Pancreas (tissue), 10 donors: ENCODE data around the gene EPHA8. TPM values are rescaled to one million over a fixed set of nuclear protein-coding genes. Genes with fewer than 3 reads are reported as not detected.

Experiments
- ATAC-seq, 4 donors: fragments of 200-7000 bp; cut with Tn5 transposase; one replicate each; pipeline versions ENCODE4 v1.8.0 to v1.9.1; 2020; ENCODE audit warnings: mild to moderate bottlenecking in 4 of 4, moderate library complexity in 4 of 4
- DNase-seq, 6 donors: peaks; one replicate each; pipeline ENCODE4 v3.0.0-alpha.2; 2020
- FAIRE-seq: peaks from 2 replicates; lab custom pipeline; 2012; peaks lifted over from hg19 to GRCh38; lab: Jason Lieb, UNC
- H3K27ac ChIP-seq, 4 donors: fragments of 200-600 bp; sonication (generic); 1 replicate in 3 of 4; 2 replicates in 1 of 4; pipeline versions ENCODE4 v1.5.0 to v1.8.0; 2020
- H3K27me3 ChIP-seq, 4 donors: fragments of 200-600 bp; one replicate each; pipeline ENCODE4 v1.8.0; 2021
- H3K36me3 ChIP-seq, 3 donors: fragments of 200-600 bp; sonication (generic) in 1 of 3; one replicate each; pipeline versions ENCODE4 v1.5.0 to v1.8.0; 2020 to 2021
- H3K4me1 ChIP-seq, 3 donors: fragments of 200-600 bp; one replicate each; pipeline ENCODE4 v1.8.0; 2021
- H3K4me3 ChIP-seq, 4 donors: fragments of 200-600 bp; sonication (generic) in 2 of 4; one replicate each; pipeline versions ENCODE4 v1.5.0 to v1.8.0; 2020 to 2021
- H3K9me3 ChIP-seq, 4 donors: fragments of 200-600 bp; one replicate each; pipeline ENCODE4 v1.8.0; 2021
- CTCF ChIP-seq, 4 donors: fragments of 200-600 bp; sonication (generic) in 3 of 4; IDR thresholded peaks; one replicate each; pipeline versions ENCODE4 v1.5.0 to v1.8.0; 2021; ENCODE audit warnings: antibody characterized with exemption in 4 of 4
- WGBS, 2 donors: extraction: QIAGEN DNeasy Blood & Tissue Kit; methylation state at CpG; one replicate each; pipeline ENCODE4 v1.1.7; 2013; 5-methylcytosine and 5-hydroxymethylcytosine counted together
- intact Hi-C, 3 donors: fragments of 100-400 bp; cut with DNase I; formaldehyde crosslinking; loops; one replicate each; pipeline versions ENCODE4 v1.11.1 to v1.14.2; 2022
- polyA plus RNA-seq, 2 donors: library from polyadenylated mRNA; stranded (reverse); fragments of 200-250 nt; gene quantifications; one replicate each; pipeline ENCODE4 v1.2.3, GENCODE V29; 2013
- total RNA-seq, 6 donors: library from RNA; stranded (reverse); fragmentation: NEBNext Ultra II Directional in 4 of 6; extraction: Animal tissue kit (Norgen Biotek cat#: 25700) in 4 of 6; gene quantifications; one replicate each; pipeline versions ENCODE4 v1.2.1 to v1.2.4, GENCODE V29; 2021 to 2023
- donor health status: healthy with polysubstance abuse.
- donor health status: DM: no; HTN: no; CAD: no; lungs with moderate emphysema.
- donor health status: DM: no; HTN: no; CAD: no.
- donor health status: control.
- donor health status: control.
- donor health status: Bipolar disorder and iron deficiency.
- donor health status: DM: yes; HTN: yes; CAD: no.
- donor health status: DM: no; HTN: no; CAD: no.
- donor health status: DM: no; HTN: no; CAD: no.
- donor health status: DM: yes; HTN: yes; CAD: no.

EPHA8 gene
- total and polyA plus RNA-seq, 8 donors = 0.57 to 8.1 (median 1.2) TPM

GRCh38 chr1:22629886-22630285, 66.6 kb downstream of the EPHA8 start:
- H3K27ac ChIP-seq = no peak overlapping the region
- H3K36me3 ChIP-seq = no peaks in the 10 kb centered on the region
- no peaks in the 10 kb centered on the region for H3K27me3 ChIP-seq
- DNase-seq (no peak), ATAC-seq (no peak), FAIRE-seq (no peak)
- H3K9me3 ChIP-seq = no peaks in the 10 kb centered on the region
- no peaks in the 10 kb centered on the region for H3K4me1 ChIP-seq
- no peak overlapping the region for H3K4me3 ChIP-seq
- 62 to 65% methylated on average over 2 of the region's 2 CpGs for WGBS, 2 donors
- intact Hi-C loops = loop anchor here in 2 of 3 donors (5.0 to 10.0 kb wide), 2 partner anchors 95 to 98 kb away; no protein-coding TSS in a partner anchor
- TF ChIP-seq CTCF (IDR thresholded peaks at IDR 0.05) = no peak

- intact Hi-C loops = loop anchor here in 2 of 3 donors (5.0 to 10.0 kb wide), 2 partner anchors 99 to 102 kb away; no protein-coding TSS in a partner anchor
- no peak for TF ChIP-seq CTCF (IDR thresholded peaks at IDR 0.05)
- WGBS, 2 donors = 93 to 96% methylated on average over 10 of the region's 10 CpGs
- H3K9me3 ChIP-seq = no peaks in the 10 kb centered on the region
- H3K36me3 ChIP-seq = no peaks in the 10 kb centered on the region
- FAIRE-seq = no peak
- no peak overlapping the region for H3K27ac ChIP-seq
- no peak overlapping the region for H3K4me3 ChIP-seq
- H3K27me3 ChIP-seq = no peaks in the 10 kb centered on the region
- DNase-seq = no peak
- no peak for ATAC-seq
- H3K4me1 ChIP-seq = no peaks in the 10 kb centered on the region
Measured at GRCh38 chr1:22633697-22634463, 70.6 kb downstream of the EPHA8 start.

GRCh38 chr1:22635436-22635835, 72.1 kb downstream of the EPHA8 start:
- intact Hi-C loops = loop anchor here in 1 of 3 donors (10.0 kb wide), 1 partner anchor 101 kb away; no protein-coding TSS in a partner anchor
- H3K4me3 ChIP-seq = no peak overlapping the region
- no peaks in the 10 kb centered on the region for H3K4me1 ChIP-seq
- ATAC-seq (peak; percentile 83 to 94 (median 90)), DNase-seq (peak; percentile 79 to 91 (median 84)), FAIRE-seq (no peak)
- H3K27me3 ChIP-seq = no peaks in the 10 kb centered on the region
- no peak overlapping the region for H3K27ac ChIP-seq
- no peak for TF ChIP-seq CTCF (IDR thresholded peaks at IDR 0.05)
- H3K9me3 ChIP-seq = no peaks in the 10 kb centered on the region
- H3K36me3 ChIP-seq = no peaks in the 10 kb centered on the region
- 18 to 20% methylated on average over 7 of the region's 7 CpGs for WGBS, 2 donors

GRCh38 chr1:22636353-22636752, 73.1 kb downstream of the EPHA8 start, which contains the start of gene C1QA:
Gene C1QA (plus strand): TSS chr1:22636628. CDS start chr1:22637617, 989 bp downstream.
- intact Hi-C loops = loop anchor here in 1 of 3 donors (10.0 kb wide), 1 partner anchor 102 kb away; no protein-coding TSS in a partner anchor

More at GRCh38 chr1:22636353-22636752, 73.1 kb downstream of the EPHA8 start, which contains the start of gene C1QA:
- no peak for TF ChIP-seq CTCF (IDR thresholded peaks at IDR 0.05)
- Histone ChIP-seq H3K4me3 (peak within 1 kb of the TSS in 1 of 4 donors; percentile 19), H3K9me3 (no peaks in the 10 kb centered on the region), H3K27me3 (no peaks in the 10 kb centered on the region), H3K4me1 (no peaks in the 10 kb centered on the region), H3K27ac (no peak within 1 kb of the TSS), H3K36me3 (no peaks in the 10 kb centered on the region)
- ATAC-seq = peak; percentile 4 to 62 (median 40)
- 72 to 77% methylated on average over 5 of the region's 5 CpGs for WGBS, 2 donors
- FAIRE-seq = no peak
- DNase-seq = peak in 1 of 6 donors; percentile 68
